Measurements from ENCODE around the gene SLC1A4. TPM values are rescaled to one million over a fixed set of nuclear protein-coding genes. Genes with fewer than 3 reads are reported as not detected.
"Not testable (repeated sequence)": the region's sequence is repeated elsewhere in the genome, so short reads cannot be mapped to it uniquely, and the experiment has no call there.

Gene SLC1A4
- total RNA-seq, 1 donor from 2014 or later: 8.1 TPM

GRCh38 chr2:65024149-65024829, 35.1 kb downstream of the SLC1A4 start:
- no peak for ATAC-seq
- DNase-seq (ENCODE audit: low spot score): no peak

- peak; percentile 17 for ATAC-seq
- no peak for DNase-seq (ENCODE audit: low spot score)
Measured at GRCh38 chr2:65025453-65026123, 36.4 kb downstream of the SLC1A4 start.

- ATAC-seq: peak; percentile 80
- DNase-seq (ENCODE audit: low spot score): no peak
Measured at GRCh38 chr2:65026154-65026553, 37.0 kb downstream of the SLC1A4 start.

GRCh38 chr2:65026704-65027464, 37.7 kb downstream of the SLC1A4 start:
- ATAC-seq: no peak
- no peak for DNase-seq (ENCODE audit: low spot score)

- DNase-seq (ENCODE audit: low spot score) (no peak), ATAC-seq (peak; percentile 27)
Measured at GRCh38 chr2:65027616-65028244, 38.5 kb downstream of the SLC1A4 start.

- DNase-seq (ENCODE audit: low spot score) (no peak), ATAC-seq (no peak)
Measured at GRCh38 chr2:65030476-65031332, 41.5 kb downstream of the SLC1A4 start.

GRCh38 chr2:65031341-65032018, 42.3 kb downstream of the SLC1A4 start:
- ATAC-seq (peak; percentile 73), DNase-seq (ENCODE audit: low spot score) (no peak)

- ATAC-seq (peak; percentile 7), DNase-seq (ENCODE audit: low spot score) (no peak)
Measured at GRCh38 chr2:65032019-65032975, 43.1 kb downstream of the SLC1A4 start.

GRCh38 chr2:65033178-65033577, 44.0 kb downstream of the SLC1A4 start:
- no peak for DNase-seq (ENCODE audit: low spot score)
- peak; percentile 58 for ATAC-seq

- not testable (repeated sequence) for ATAC-seq; DNase-seq (ENCODE audit: low spot score)
Measured at GRCh38 chr2:65033667-65034066, 44.5 kb downstream of the SLC1A4 start.

GRCh38 chr2:65035351-65035943, 46.2 kb downstream of the SLC1A4 start:
- no peak for ATAC-seq
- DNase-seq (ENCODE audit: low spot score): no peak

- ATAC-seq: no peak
- no peak for DNase-seq (ENCODE audit: low spot score)
Measured at GRCh38 chr2:65037178-65037577, 48.0 kb downstream of the SLC1A4 start.

- ATAC-seq (no peak), DNase-seq (ENCODE audit: low spot score) (no peak)
Measured at GRCh38 chr2:65039640-65040039, 50.4 kb downstream of the SLC1A4 start.

GRCh38 chr2:65040400-65041261, 51.4 kb downstream of the SLC1A4 start:
- ATAC-seq: peak; percentile 100
- peak; percentile 84 for DNase-seq (ENCODE audit: low spot score)

- DNase-seq (ENCODE audit: low spot score) (no peak), ATAC-seq (no peak)
Measured at GRCh38 chr2:65043001-65043400, 53.8 kb downstream of the SLC1A4 start.

GRCh38 chr2:65044097-65044735, 55.0 kb downstream of the SLC1A4 start:
- DNase-seq (ENCODE audit: low spot score) (no peak), ATAC-seq (no peak)

- ATAC-seq (no peak), DNase-seq (ENCODE audit: low spot score) (no peak)
Measured at GRCh38 chr2:65045651-65046050, 56.5 kb downstream of the SLC1A4 start.

All from left lobe of liver (tissue), 2 donors.